Tibial nerve (tissue), 4 donors: ENCODE measurements around the gene MEIOB. TPM values are rescaled to one million over a fixed set of nuclear protein-coding genes. Genes with fewer than 3 reads are reported as not detected.
"Not testable (repeated sequence)": the region's sequence is repeated elsewhere in the genome, so short reads cannot be mapped to it uniquely, and the experiment has no call there.

Experiments used
- DNase-seq, 2 donors: peaks; one replicate each; pipeline ENCODE4 v3.0.0-alpha.2; 2019; ENCODE audit warnings: low spot score in 2 of 2
- H3K27ac ChIP-seq, 4 donors: fragments of 200-600 bp; sonication (generic) in 3 of 4; one replicate each; pipeline ENCODE4 v1.5.1; 2017 to 2019; ENCODE audit warnings: mild to moderate bottlenecking in 1 of 4
- H3K27me3 ChIP-seq, 2 donors: fragments of 200-600 bp; sonication (generic) in 1 of 2; one replicate each; pipeline versions ENCODE4 v1.5.1 to v1.6.0; 2017 to 2019
- H3K36me3 ChIP-seq, 3 donors: fragments of 200-600 bp; sonication (generic); one replicate each; pipeline ENCODE4 v1.5.1; 2018 to 2019
- H3K4me1 ChIP-seq, 4 donors: fragments of 200-600 bp; sonication (generic) in 3 of 4; one replicate each; pipeline ENCODE4 v1.5.1; 2017 to 2019
- H3K4me3 ChIP-seq, 4 donors: fragments of 200-600 bp; sonication (generic) in 3 of 4; one replicate each; pipeline ENCODE4 v1.5.1; 2017 to 2019; ENCODE audit warnings: mild to moderate bottlenecking in 1 of 4, moderate library complexity in 1 of 4
- H3K9me3 ChIP-seq, 4 donors: fragments of 200-600 bp; sonication (generic) in 3 of 4; one replicate each; pipeline ENCODE4 v1.5.1; 2017 to 2019
- CTCF ChIP-seq, 5 experiments: fragments of 200-600 bp in 3 of 5; fragments of 450-650 bp in 2 of 5; sonication (generic) in 3 of 5; IDR thresholded peaks; one replicate each; pipeline ENCODE4 v1.5.1; 2016 to 2019; ENCODE audit warnings: antibody characterized with exemption in 5 of 5, mild to moderate bottlenecking in 3 of 5, moderate library complexity in 2 of 5
- EP300 ChIP-seq, 2 donors: sonication (generic); formaldehyde crosslinking; IDR thresholded peaks; one replicate each; pipeline ENCODE4 v1.6.1; 2017; ENCODE audit warnings: antibody characterized with exemption in 2 of 2, mild to moderate bottlenecking in 1 of 2
- POLR2A ChIP-seq, 2 donors: fragments of 450-650 bp; IDR thresholded peaks; one replicate each; pipeline ENCODE4 v1.6.1; 2017; ENCODE audit warnings: antibody characterized with exemption in 2 of 2, mild to moderate bottlenecking in 2 of 2, moderate library complexity in 2 of 2
- WGBS, 2 donors: methylation state at CpG; one replicate each; pipeline ENCODE4 v1.1.5; 2018; 5-methylcytosine and 5-hydroxymethylcytosine counted together
- total RNA-seq, 4 donors: library from RNA; depleted of rRNA; stranded (reverse); fragments of >200 nt; gene quantifications; one replicate each; pipeline ENCODE4 v1.1.0, GENCODE V29; 2016

MEIOB gene
- total RNA-seq, 4 donors from 2014 or later, result not detected

- WGBS, 2 donors, result 68 to 80% methylated on average over 5 of the region's 5 CpGs
- H3K4me3 ChIP-seq, result no peak overlapping the region
- TF ChIP-seq CTCF (IDR thresholded peaks at IDR 0.05) (no peak), POLR2A (IDR thresholded peaks at IDR 0.05) (no peak), EP300 (IDR thresholded peaks at IDR 0.05) (no peak)
- no peaks in the 10 kb centered on the region for H3K36me3 ChIP-seq
- no peaks in the 10 kb centered on the region for H3K4me1 ChIP-seq
- no peaks in the 10 kb centered on the region for H3K9me3 ChIP-seq
- DNase-seq, result no peak
- peaks cover 0 to 49% of the 10 kb centered on the region in 2 donors for H3K27me3 ChIP-seq
- no peak overlapping the region for H3K27ac ChIP-seq
Measured at GRCh38 chr16:1884889-1885288, 12.9 kb upstream of the MEIOB start.

GRCh38 chr16:1884155-1884760 lies 12.3 kb upstream of the MEIOB start:
- DNase-seq, result no peak
- peaks cover 0 to 54% of the 10 kb centered on the region in 2 donors for H3K27me3 ChIP-seq
- no peak overlapping the region for H3K4me3 ChIP-seq
- no peaks in the 10 kb centered on the region for H3K36me3 ChIP-seq
- no peaks in the 10 kb centered on the region for H3K4me1 ChIP-seq
- H3K9me3 ChIP-seq, result no peaks in the 10 kb centered on the region
- 60 to 65% methylated on average over 13 of the region's 13 CpGs for WGBS, 2 donors
- TF ChIP-seq EP300 (IDR thresholded peaks at IDR 0.05) (no peak), POLR2A (IDR thresholded peaks at IDR 0.05) (no peak), CTCF (IDR thresholded peaks at IDR 0.05) (no peak)
- no peak overlapping the region for H3K27ac ChIP-seq

- not testable (repeated sequence) for H3K36me3 ChIP-seq, DNase-seq, H3K9me3 ChIP-seq, H3K4me3 ChIP-seq, H3K4me1 ChIP-seq, H3K27ac ChIP-seq
- 82 to 85% methylated on average over 9 of the region's 9 CpGs for WGBS, 2 donors
- H3K27me3 ChIP-seq, result peaks cover 0 to 67% of the 10 kb centered on the region in 2 donors
Measured at GRCh38 chr16:1881172-1881571, 9.2 kb upstream of the MEIOB start.

GRCh38 chr16:1879477-1879876 lies 7.5 kb upstream of the MEIOB start:
- no peak overlapping the region for H3K4me3 ChIP-seq
- no peak overlapping the region for H3K27ac ChIP-seq
- H3K4me1 ChIP-seq, result no peaks in the 10 kb centered on the region
- peaks cover 0 to 81% of the 10 kb centered on the region in 2 donors for H3K27me3 ChIP-seq
- TF ChIP-seq CTCF (IDR thresholded peaks at IDR 0.05) (no peak), POLR2A (IDR thresholded peaks at IDR 0.05) (no peak), EP300 (IDR thresholded peaks at IDR 0.05) (no peak)
- no peaks in the 10 kb centered on the region for H3K36me3 ChIP-seq
- H3K9me3 ChIP-seq, result no peaks in the 10 kb centered on the region
- DNase-seq, result no peak
- WGBS, 2 donors, result 23 to 27% methylated on average over 2 of the region's 2 CpGs

GRCh38 chr16:1878256-1878655 lies 6.3 kb upstream of the MEIOB start:
- no peak overlapping the region for H3K27ac ChIP-seq
- H3K36me3 ChIP-seq, result no peaks in the 10 kb centered on the region
- no peaks in the 10 kb centered on the region for H3K9me3 ChIP-seq
- no peak for TF ChIP-seq EP300 (IDR thresholded peaks at IDR 0.05)
- TF ChIP-seq POLR2A (IDR thresholded peaks at IDR 0.05), result no peak
- TF ChIP-seq CTCF (IDR thresholded peaks at IDR 0.05), result no peak
- H3K4me1 ChIP-seq, result no peaks in the 10 kb centered on the region
- H3K4me3 ChIP-seq, result no peak overlapping the region
- WGBS, 2 donors, result 82 to 83% methylated on average over 5 of the region's 5 CpGs
- DNase-seq, result no peak
- H3K27me3 ChIP-seq, result peaks cover 0 to 87% of the 10 kb centered on the region in 2 donors

- no peaks in the 10 kb centered on the region for H3K36me3 ChIP-seq
- 62 to 65% methylated on average over 11 of the region's 11 CpGs for WGBS, 2 donors
- H3K9me3 ChIP-seq, result no peaks in the 10 kb centered on the region
- no peaks in the 10 kb centered on the region for H3K4me1 ChIP-seq
- no peak overlapping the region for H3K4me3 ChIP-seq
- DNase-seq, result no peak
- TF ChIP-seq EP300 (IDR thresholded peaks at IDR 0.05) (no peak), CTCF (IDR thresholded peaks at IDR 0.05) (no peak), POLR2A (IDR thresholded peaks at IDR 0.05) (no peak)
- H3K27me3 ChIP-seq, result peaks cover 0 to 88% of the 10 kb centered on the region in 2 donors
- no peak overlapping the region for H3K27ac ChIP-seq
Measured at GRCh38 chr16:1877804-1878203, 5.8 kb upstream of the MEIOB start.
